LHCN-M2 (cell line): Measurements from ENCODE around the gene CR1L. TPM values are rescaled to one million over a fixed set of nuclear protein-coding genes. Genes with fewer than 3 reads are reported as not detected.
"Not testable (repeated sequence)": the region's sequence is repeated elsewhere in the genome, so short reads cannot be mapped to it uniquely, and the experiment has no call there.

Experiments used
- DNase-seq: peaks from one replicate; pipeline ENCODE4 v3.0.0-alpha.2; 2012; ENCODE audit warnings: low read depth
- total RNA-seq: library from RNA; depleted of rRNA; stranded (reverse); fragments of >200 nt; gene quantifications from 2 replicates; pipeline ENCODE4 v1.2.3, GENCODE V29; 2014

CR1L gene
- total RNA-seq, 1 experiment from 2014 or later, result not detected

- no peak for DNase-seq
Measured at GRCh38 chr1:207646171-207646570, 1.2 kb downstream of the CR1L start.

DNA sequence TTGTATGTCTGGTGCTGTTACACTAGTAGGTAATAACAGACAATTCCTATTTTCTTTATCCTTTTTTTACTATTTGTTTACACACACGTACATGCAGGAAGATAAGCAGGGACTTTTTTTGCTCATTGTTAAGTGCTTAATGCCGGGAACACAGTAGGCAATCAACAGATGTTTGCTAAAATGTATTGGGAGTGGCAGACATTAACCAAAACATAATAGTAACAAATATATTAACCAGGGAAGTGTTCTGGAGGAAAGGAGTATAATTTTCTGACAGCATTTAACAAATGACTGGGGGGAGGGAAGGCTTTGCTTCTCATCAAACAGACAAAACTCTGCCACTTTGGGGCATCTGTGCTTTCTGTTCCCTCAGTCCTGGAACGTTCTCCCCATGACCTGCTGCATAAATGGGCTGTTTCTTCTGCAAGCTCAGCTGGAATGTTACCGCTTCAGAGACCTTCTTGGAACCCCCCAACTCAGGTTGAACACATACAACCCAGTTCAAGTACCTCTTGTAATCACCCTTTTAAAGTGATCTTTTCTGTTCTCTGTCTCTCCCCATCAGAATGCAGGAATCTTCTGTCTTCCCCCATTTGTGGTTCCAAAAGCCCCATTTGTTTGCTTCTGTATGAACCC, 2.1 kb downstream of the CR1L start:
- no peak for DNase-seq

GRCh38 chr1:207647671-207648333, 2.9 kb downstream of the CR1L start:
- DNase-seq, result no peak

GRCh38 chr1:207648334-207649209, 3.6 kb downstream of the CR1L start:
- no peak for DNase-seq

- DNase-seq, result no peak
Measured at GRCh38 chr1:207649210-207649753, 4.3 kb downstream of the CR1L start.

DNA sequence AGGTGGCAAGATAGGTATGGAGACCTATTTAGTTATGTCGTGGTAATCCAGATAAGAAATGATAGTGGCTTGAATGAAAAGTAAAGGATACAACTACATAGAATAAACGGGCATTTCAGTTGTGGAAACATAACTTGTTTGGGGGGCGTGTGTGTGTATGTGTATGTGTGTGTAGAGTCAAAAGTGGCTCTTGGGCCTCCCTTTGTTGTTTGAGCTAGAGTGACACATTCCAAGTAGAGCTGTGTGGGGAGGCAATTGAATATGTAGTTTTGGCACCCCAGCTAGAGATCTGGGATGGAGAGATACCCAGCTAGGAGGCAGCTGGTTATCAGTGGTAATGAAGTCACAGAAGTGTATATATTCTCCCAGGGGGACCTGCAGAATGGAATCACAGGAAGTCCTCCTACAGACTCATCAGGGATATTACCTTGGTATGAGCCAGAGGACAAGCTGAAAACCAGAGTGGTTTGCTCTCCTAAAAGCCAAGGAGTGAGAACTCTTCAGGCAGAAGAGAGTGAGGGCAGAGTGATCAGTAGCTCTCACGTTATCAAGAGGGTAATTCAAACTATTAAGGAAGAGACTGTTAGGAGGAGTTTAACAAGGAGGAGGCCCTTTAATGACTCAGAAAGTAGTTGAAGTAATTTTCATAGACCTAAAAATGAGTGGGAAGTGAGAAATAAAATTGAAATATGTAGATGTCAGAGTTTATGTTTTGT, 5.1 kb downstream of the CR1L start:
- DNase-seq, result no peak

GRCh38 chr1:207651583-207651982, 6.7 kb downstream of the CR1L start:
- no peak for DNase-seq

DNA sequence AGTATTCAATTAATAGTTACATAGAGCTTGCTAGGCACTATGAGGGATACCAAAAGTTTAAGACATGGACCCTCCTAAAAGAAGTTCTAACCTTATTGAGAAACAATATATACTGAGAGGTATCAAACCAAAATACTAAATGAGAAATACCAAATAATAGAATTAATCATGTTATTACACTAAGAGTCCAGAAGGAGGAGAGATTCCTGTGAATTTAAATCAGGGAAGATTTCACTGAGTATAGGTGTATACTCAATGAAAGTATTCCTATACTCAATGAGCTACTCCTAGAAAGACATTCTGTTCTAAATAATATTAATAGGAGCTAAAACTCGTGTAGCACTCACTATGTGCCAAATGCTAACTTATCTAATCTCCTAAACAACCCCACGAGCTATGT, 9.4 kb downstream of the CR1L start:
- DNase-seq, result no peak

DNA sequence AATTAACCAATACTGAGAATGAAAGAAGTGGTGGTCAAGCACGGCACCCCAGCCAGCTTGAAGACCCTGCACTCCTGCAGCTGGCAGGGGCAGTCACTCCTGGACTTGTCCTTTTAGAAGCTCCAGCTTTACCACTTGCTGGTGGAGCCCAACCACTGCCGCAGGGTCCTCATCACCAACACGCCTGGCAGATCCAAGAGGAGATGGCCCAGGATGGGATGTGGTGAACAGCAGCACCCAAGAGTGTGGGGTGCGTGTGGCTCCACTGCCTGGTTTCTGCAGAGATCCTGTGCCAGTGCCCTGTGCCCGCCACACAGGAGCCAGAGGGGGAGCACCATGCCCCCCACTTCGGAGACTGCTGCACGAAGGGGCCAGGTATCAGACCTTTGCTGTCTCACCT, 13.5 kb downstream of the CR1L start:
- no peak for DNase-seq

GRCh38 chr1:207658904-207659485, 14.1 kb downstream of the CR1L start:
- no peak for DNase-seq

DNA sequence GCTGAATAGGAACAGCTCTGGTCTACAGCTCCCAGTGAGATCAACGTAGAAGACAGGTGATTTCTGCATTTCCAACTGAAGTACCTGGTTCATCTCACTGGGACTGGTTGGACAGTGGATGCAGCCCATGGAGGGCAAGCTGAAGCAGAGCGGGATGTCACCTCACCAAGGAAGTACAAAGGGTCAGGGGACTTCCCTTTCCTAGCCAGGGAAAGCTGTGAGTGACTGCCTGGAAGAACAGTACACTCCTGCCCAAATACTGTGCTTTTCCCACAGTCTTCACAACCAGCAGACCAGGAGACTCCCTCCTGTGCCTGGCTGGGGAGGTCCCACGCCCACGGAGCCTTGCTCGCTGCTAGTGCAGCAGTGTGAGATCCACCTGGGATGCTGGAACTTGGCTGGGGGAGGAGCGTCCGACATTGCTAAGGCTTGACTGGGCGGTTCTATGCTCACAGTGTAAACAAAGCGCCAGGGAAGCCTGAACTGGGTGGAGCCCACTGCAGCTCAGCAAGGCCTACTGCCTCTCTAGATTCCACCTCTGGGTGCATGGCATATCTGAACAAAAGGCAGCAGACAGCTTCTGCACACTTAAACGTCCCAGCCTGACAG, 14.7 kb downstream of the CR1L start:
- no peak for DNase-seq

DNA sequence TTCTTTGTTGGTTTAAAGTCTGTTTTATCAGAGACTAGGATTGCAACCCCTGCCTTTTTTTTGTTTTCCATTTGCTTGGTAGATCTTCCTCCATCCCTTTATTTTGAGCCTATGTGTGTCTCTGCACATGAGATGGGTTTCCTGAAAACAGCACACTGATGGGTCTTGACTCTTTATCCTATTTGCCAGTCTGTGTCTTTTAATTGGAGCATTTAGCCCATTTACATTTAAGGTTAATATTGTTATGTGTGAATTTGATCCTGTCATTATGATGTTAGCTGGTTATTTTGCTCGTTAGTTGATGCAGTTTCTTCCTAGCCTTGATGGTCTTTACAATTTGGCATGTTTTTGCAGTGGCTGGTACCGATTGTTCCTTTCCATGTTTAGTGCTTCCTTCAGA, 16.5 kb downstream of the CR1L start:
- not testable (repeated sequence) for DNase-seq

GRCh38 chr1:207666342-207666741, 21.4 kb downstream of the CR1L start:
- DNase-seq, result no peak

DNA sequence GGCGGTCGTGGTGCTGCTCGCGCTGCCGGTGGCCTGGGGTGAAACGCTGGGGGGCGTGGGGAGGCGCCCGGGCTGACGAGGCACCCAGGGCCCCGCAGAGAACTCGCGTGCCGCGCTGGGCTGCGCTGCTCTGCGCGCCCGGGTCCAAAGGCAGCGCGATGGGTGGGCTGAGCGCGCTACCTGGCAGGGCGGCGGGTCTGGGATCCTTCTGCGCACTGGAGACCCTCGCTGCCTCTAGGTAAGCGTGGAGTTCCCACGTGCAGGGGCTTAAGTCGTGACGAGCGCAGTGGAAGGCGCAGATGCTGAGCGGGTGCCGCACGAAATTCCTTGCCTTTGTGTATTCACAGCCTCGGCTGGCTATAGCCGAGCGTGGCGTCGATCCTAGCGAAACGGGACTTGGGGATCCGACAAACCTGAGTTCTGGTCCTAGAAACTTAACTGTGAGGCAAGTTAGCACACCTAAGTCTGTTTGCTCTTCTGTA, 24.6 kb downstream of the CR1L start:
- DNase-seq, result no peak

DNA sequence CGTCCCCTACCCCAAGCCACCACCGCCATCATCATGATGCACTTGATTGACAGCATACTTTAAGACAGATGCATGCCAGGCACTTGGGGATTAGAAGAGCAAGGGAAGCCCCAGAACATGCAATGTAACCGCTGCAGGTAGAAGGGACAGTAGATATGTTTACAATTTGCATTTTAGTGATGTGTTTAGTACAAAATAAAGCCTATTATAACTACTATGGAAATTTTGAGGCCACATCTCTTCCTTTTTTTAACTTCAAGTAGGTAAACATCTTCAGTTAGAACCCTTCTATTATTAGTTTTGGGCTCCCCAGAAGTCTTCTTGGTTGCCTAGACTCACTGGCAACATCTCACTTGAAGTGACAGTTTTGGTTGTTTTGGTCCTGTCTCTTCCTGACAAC, 25.3 kb downstream of the CR1L start:
- DNase-seq, result no peak

DNA sequence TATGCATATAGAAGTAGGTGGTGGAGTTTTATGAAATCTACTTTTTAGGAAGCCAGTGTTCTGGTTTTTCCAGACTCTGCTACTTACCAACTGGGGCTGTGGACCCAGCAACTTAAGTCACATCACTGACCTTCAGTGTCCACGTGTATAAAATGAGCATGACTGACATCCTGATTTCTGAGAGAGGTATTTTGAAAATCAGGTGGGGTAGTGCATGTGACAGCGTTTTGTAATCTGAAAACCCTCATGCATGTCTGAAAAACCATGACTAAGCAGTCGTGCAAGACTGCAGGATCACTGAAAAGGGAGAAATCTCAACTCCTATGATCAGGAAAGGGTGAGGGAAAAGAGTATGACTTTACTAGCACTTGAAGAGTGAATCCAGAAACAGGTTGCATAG, 26.1 kb downstream of the CR1L start:
- no peak for DNase-seq

- DNase-seq, result peak; percentile 39
Measured at GRCh38 chr1:207672522-207673130, 27.7 kb downstream of the CR1L start.

DNA sequence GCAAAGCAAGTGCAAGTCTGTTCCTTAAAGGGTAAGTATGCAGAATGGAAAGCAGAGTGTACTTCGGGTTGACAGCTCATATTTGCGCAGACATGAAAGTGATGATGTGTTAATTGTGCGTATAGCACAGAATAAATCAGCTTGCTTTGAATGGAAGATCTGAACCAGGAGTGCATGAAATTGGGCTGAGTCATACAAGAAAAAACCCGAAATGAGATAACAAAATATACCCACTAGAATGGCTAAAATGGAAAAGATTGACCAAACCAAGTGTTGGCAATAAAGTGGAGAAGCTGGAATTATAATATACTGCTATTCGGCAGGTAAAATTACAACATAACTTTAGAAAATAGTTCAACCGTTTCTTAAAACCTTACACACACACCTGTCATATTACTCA, 28.5 kb downstream of the CR1L start:
- no peak for DNase-seq

GRCh38 chr1:207676153-207676552, 31.2 kb downstream of the CR1L start:
- DNase-seq, result no peak
